GM23338 (cell line): Measurements from ENCODE around the gene WDR33. TPM values are rescaled to one million over a fixed set of nuclear protein-coding genes. Genes with fewer than 3 reads are reported as not detected.
"Not testable (repeated sequence)": the region's sequence is repeated elsewhere in the genome, so short reads cannot be mapped to it uniquely, and the experiment has no call there.

ENCODE experiments used
- ATAC-seq: fragments of 200-7000 bp; cut with Tn5 transposase; 3 replicates; pipeline ENCODE4 v1.9.1; 2020
- DNase-seq: peaks from one replicate; pipeline ENCODE4 v3.0.0-alpha.2; 2015; ENCODE audit warnings: low spot score
- H2AFZ ChIP-seq: fragments of 200-600 bp; sonication (generic); 2 replicates; pipeline ENCODE4 v1.8.0; 2016; ENCODE audit warnings: antibody characterized with exemption, mild to moderate bottlenecking, moderate library complexity
- H3F3A ChIP-seq: fragments of 200-600 bp; sonication (generic); replicated peaks from 2 replicates; pipeline ENCODE4 v1.8.0; 2017; ENCODE audit warnings: antibody characterized with exemption, mixed run types, low read depth
- H3K27ac ChIP-seq: fragments of 200-600 bp; sonication (generic); 2 replicates; pipeline ENCODE4 v1.6.1; 2016; ENCODE audit warnings: low read depth
- H3K27me3 ChIP-seq: fragments of 200-600 bp; sonication (generic); 2 replicates; pipeline ENCODE4 v1.8.0; 2016; ENCODE audit warnings: mild to moderate bottlenecking, mixed run types, moderate library complexity; ENCODE audit not compliant: insufficient read depth
- H3K36me3 ChIP-seq: fragments of 200-600 bp; sonication (generic); 2 replicates; pipeline ENCODE4 v1.8.0; 2016; ENCODE audit warnings: mild to moderate bottlenecking; ENCODE audit not compliant: insufficient read depth
- H3K4me1 ChIP-seq: fragments of 200-600 bp; sonication (generic); 2 replicates; pipeline ENCODE4 v1.8.0; 2016; ENCODE audit warnings: mild to moderate bottlenecking, moderate library complexity; ENCODE audit not compliant: insufficient read depth
- H3K4me2 ChIP-seq: fragments of 200-600 bp; sonication (generic); 2 replicates; pipeline ENCODE4 v1.7.1; 2017; ENCODE audit warnings: mixed run types
- H3K4me3 ChIP-seq: fragments of 200-600 bp; sonication (generic); 2 replicates; pipeline ENCODE4 v1.6.1; 2016; ENCODE audit warnings: mixed run types
- H3K79me2 ChIP-seq: fragments of 200-600 bp; sonication (generic); replicated peaks from 2 replicates; pipeline ENCODE4 v1.8.0; 2017; ENCODE audit warnings: mild to moderate bottlenecking; ENCODE audit not compliant: insufficient read depth
- H3K9me2 ChIP-seq: fragments of 200-600 bp; sonication (generic); 2 replicates; pipeline ENCODE4 v1.8.0; 2017; ENCODE audit not compliant: insufficient read depth
- H4K20me1 ChIP-seq: fragments of 200-600 bp; sonication (generic); replicated peaks from 2 replicates; pipeline ENCODE4 v1.8.0; 2017; ENCODE audit warnings: mild to moderate bottlenecking; ENCODE audit not compliant: insufficient read depth
- H3K27ac Mint-ChIP-seq: 2 replicates; pipeline ENCODE4 v1.8.0; 2020; ENCODE audit warnings: inconsistent platforms, mild to moderate bottlenecking, moderate library complexity, mixed read lengths
- H3K27me3 Mint-ChIP-seq: 3 replicates; pipeline ENCODE4 v1.8.0; 2022; ENCODE audit warnings: low read depth, mild to moderate bottlenecking, moderate library complexity, mixed read lengths, inconsistent platforms; ENCODE audit not compliant: insufficient read depth, poor library complexity
- H3K36me3 Mint-ChIP-seq: 3 replicates; pipeline ENCODE4 v1.8.0; 2021; ENCODE audit warnings: low read depth, mild to moderate bottlenecking, inconsistent platforms, moderate library complexity, mixed read lengths
- H3K4me1 Mint-ChIP-seq: 3 replicates; pipeline ENCODE4 v1.8.0; 2020; ENCODE audit warnings: mild to moderate bottlenecking, inconsistent platforms, mixed read lengths
- H3K4me3 Mint-ChIP-seq: 3 replicates; pipeline ENCODE4 v1.8.0; 2021; ENCODE audit warnings: moderate library complexity, mild to moderate bottlenecking, inconsistent platforms, mixed read lengths
- H3K9me3 Mint-ChIP-seq: 3 replicates; pipeline ENCODE4 v1.8.0; 2020; ENCODE audit warnings: moderate library complexity, mild to moderate bottlenecking, inconsistent platforms, mixed read lengths
- CREB1 ChIP-seq: fragments of 250-450 bp; sonication (Bioruptor Pico); IDR thresholded peaks from 2 replicates; pipeline ENCODE4 v1.5.0; 2020; ENCODE audit warnings: low read depth, mild to moderate bottlenecking, moderate library complexity
- CTCF ChIP-seq, 2 experiments: fragments of 200-600 bp in 1 of 2; sonication (generic) in 1 of 2; conservative IDR thresholded peaks; 2 replicates each; pipeline versions ENCODE4 v1.5.1 to v1.6.1; 2016 to 2017; ENCODE audit warnings: antibody characterized with exemption in 2 of 2, low read depth in 2 of 2, mild to moderate bottlenecking in 2 of 2, moderate library complexity in 1 of 2
- EZH2 ChIP-seq: fragments of 200-600 bp; sonication (generic); IDR thresholded peaks from one replicate; pipeline ENCODE4 v1.8.0; 2017; ENCODE audit warnings: antibody characterized with exemption, mild to moderate bottlenecking, low read depth; ENCODE audit not compliant: unreplicated experiment
- EZH2phosphoT487 ChIP-seq: fragments of 200-600 bp; sonication (generic); IDR thresholded peaks from one replicate; pipeline ENCODE4 v1.8.1; 2018; ENCODE audit warnings: antibody characterized with exemption; ENCODE audit not compliant: unreplicated experiment
- JUNB ChIP-seq: IDR thresholded peaks from one replicate; pipeline ENCODE4 v1.6.1; 2016; ENCODE audit warnings: antibody characterized with exemption; ENCODE audit not compliant: unreplicated experiment
- NANOG ChIP-seq: IDR thresholded peaks from 2 replicates; pipeline ENCODE4 v1.6.1; 2016; ENCODE audit warnings: antibody characterized with exemption, borderline replicate concordance
- POLR2AphosphoS5 ChIP-seq: IDR thresholded peaks from 2 replicates; pipeline ENCODE4 v1.6.1; 2016; ENCODE audit warnings: antibody characterized with exemption, low read depth
- REST ChIP-seq: IDR thresholded peaks from one replicate; pipeline ENCODE4 v1.6.1; 2018; ENCODE audit warnings: antibody characterized with exemption; ENCODE audit not compliant: unreplicated experiment
- ZNF331 ChIP-seq: fragments of 250-450 bp; sonication (Bioruptor Pico); IDR thresholded peaks from 2 replicates; pipeline ENCODE4 v1.5.0; 2020; ENCODE audit warnings: low read depth, mild to moderate bottlenecking, moderate library complexity
- polyA plus RNA-seq: library from polyadenylated mRNA; unstranded; fragments of >200 nt; fragmentation: Nextera tagmentation; extraction: Ambion mirVana; gene quantifications from 2 replicates; pipeline ENCODE4 v1.2.1, GENCODE V29; 2016
- total RNA-seq: library from RNA; depleted of rRNA; stranded (reverse); fragments of >200 nt; shearing (Covaris generic); gene quantifications from 2 replicates; pipeline ENCODE4 v1.2.3, GENCODE V29; 2014

WDR33 gene
- total and polyA plus RNA-seq, 2 experiments from 2014 or later, result 37.2 to 54.7 TPM

- not testable (repeated sequence) for DNase-seq, H3F3A ChIP-seq, H3K27me3 Mint-ChIP-seq, H3K4me1 Mint-ChIP-seq, H3K4me2 ChIP-seq, H3K4me1 ChIP-seq, H3K4me3 Mint-ChIP-seq, H3K27me3 ChIP-seq, H3K27ac ChIP-seq, H3K9me2 ChIP-seq, H3K27ac Mint-ChIP-seq, H3K4me3 ChIP-seq, H2AFZ ChIP-seq, H3K9me3 Mint-ChIP-seq, ATAC-seq
- peaks cover 15% of the 10 kb centered on the region; the same call in 1 of the 2 replicates for H3K36me3 ChIP-seq
- H3K79me2 ChIP-seq, result peaks cover 52% of the 10 kb centered on the region
- peaks cover 49% of the 10 kb centered on the region for H4K20me1 ChIP-seq
- peaks cover 31% of the 10 kb centered on the region for H3K36me3 Mint-ChIP-seq
Measured at GRCh38 chr2:127770534-127770933, 40.4 kb downstream of the WDR33 start.

GRCh38 chr2:127769587-127769986 is 41.4 kb downstream of the WDR33 start:
- Histone ChIP-seq H4K20me1 (peaks cover 39% of the 10 kb centered on the region), H3K79me2 (peaks cover 43% of the 10 kb centered on the region)

More at GRCh38 chr2:127769587-127769986, 41.4 kb downstream of the WDR33 start:
- H3K27me3 Mint-ChIP-seq, result no peaks in the 10 kb centered on the region
- H3K36me3 Mint-ChIP-seq, result peaks cover 38% of the 10 kb centered on the region
- H3K4me3 ChIP-seq, result no peak overlapping the region
- peak overlapping the region; percentile 53; the same call in 1 of the 2 replicates for H3K27ac ChIP-seq
- no peak overlapping the region for H3K4me3 Mint-ChIP-seq
- no peaks in the 10 kb centered on the region for H3K9me2 ChIP-seq
- no peak for TF ChIP-seq ZNF331 (CRISPR knock-in tag)
- TF ChIP-seq CTCF (conservative IDR thresholded peaks at IDR 0.05; ENCODE audit: low read depth in 2 of 2), result no peak
- no peak for TF ChIP-seq NANOG
- TF ChIP-seq POLR2AphosphoS5, result no peak
- no peak for TF ChIP-seq REST
- TF ChIP-seq JUNB, result no peak
- TF ChIP-seq EZH2phosphoT487, result no peak
- TF ChIP-seq EZH2, result no peak
- TF ChIP-seq CREB1, result no peak
- peaks cover 4% of the 10 kb centered on the region for H3K4me1 Mint-ChIP-seq
- H3F3A ChIP-seq, result no peaks in the 10 kb centered on the region
- no peak for ATAC-seq
- peaks cover 24% of the 10 kb centered on the region; the same call in 1 of the 2 replicates for H3K36me3 ChIP-seq
- H3K27me3 ChIP-seq, result no peaks in the 10 kb centered on the region
- H3K4me1 ChIP-seq, result peaks cover 5% of the 10 kb centered on the region; the same call in 1 of the 2 replicates
- no peaks in the 10 kb centered on the region for H3K9me3 Mint-ChIP-seq
- no peak overlapping the region for H2AFZ ChIP-seq
- peak overlapping the region; percentile 78; the same call in 1 of the 2 replicates for H3K27ac Mint-ChIP-seq
- no peak overlapping the region for H3K4me2 ChIP-seq
- no peak for DNase-seq
